MM.1S (cell line): ENCODE results near the gene KCTD2.

ENCODE experiments used
- DNase-seq: peaks from one replicate; pipeline ENCODE4 v3.0.0-alpha.2; 2015
- H2AFZ ChIP-seq: fragments of 300-600 bp; sonication (generic); 2 replicates; pipeline ENCODE4 v1.6.0; 2016; ENCODE audit warnings: antibody characterized with exemption, low read length
- H3F3A ChIP-seq: fragments of 300-600 bp; sonication (generic); 2 replicates; pipeline ENCODE4 v1.6.1; 2016; ENCODE audit warnings: mild to moderate bottlenecking, antibody characterized with exemption, low read length, moderate library complexity, mixed read lengths; ENCODE audit not compliant: insufficient read depth
- H3K27ac ChIP-seq: fragments of 300-600 bp; sonication (generic); 2 replicates; pipeline ENCODE4 v1.5.1; 2016; ENCODE audit warnings: mild to moderate bottlenecking, low read length
- H3K27me3 ChIP-seq: fragments of 300-600 bp; sonication (generic); replicated peaks from 2 replicates; pipeline ENCODE4 v1.6.0; 2016; ENCODE audit warnings: low read length; ENCODE audit not compliant: insufficient read depth
- H3K36me3 ChIP-seq: fragments of 300-600 bp; sonication (generic); replicated peaks from 2 replicates; pipeline ENCODE4 v1.6.1; 2016; ENCODE audit warnings: mild to moderate bottlenecking, low read length, mixed read lengths; ENCODE audit not compliant: insufficient read depth
- H3K4me1 ChIP-seq: fragments of 300-600 bp; sonication (generic); 2 replicates; pipeline ENCODE4 v1.6.1; 2016; ENCODE audit warnings: low read length, mixed read lengths
- H3K4me2 ChIP-seq: fragments of 300-600 bp; sonication (generic); 2 replicates; pipeline ENCODE4 v1.6.0; 2016; ENCODE audit warnings: low read depth, low read length
- H3K4me3 ChIP-seq: fragments of 300-600 bp; sonication (generic); 2 replicates; pipeline ENCODE4 v1.5.1; 2016; ENCODE audit warnings: low read length, mixed read lengths
- H3K79me2 ChIP-seq: fragments of 300-600 bp; sonication (generic); 2 replicates; pipeline ENCODE4 v1.6.1; 2016; ENCODE audit warnings: mixed run types, low read length, mixed read lengths
- H3K9ac ChIP-seq: fragments of 300-600 bp; sonication (generic); 2 replicates; pipeline ENCODE4 v1.6.1; 2016; ENCODE audit warnings: low read length, mixed read lengths
- H3K9me2 ChIP-seq: fragments of 300-600 bp; sonication (generic); replicated peaks from 2 replicates; pipeline ENCODE4 v1.6.1; 2016; ENCODE audit warnings: mild to moderate bottlenecking, low read length, mixed read lengths; ENCODE audit not compliant: insufficient read depth
- H3K9me3 ChIP-seq: fragments of 300-600 bp; sonication (generic); replicated peaks from 2 replicates; pipeline ENCODE4 v1.6.1; 2016; ENCODE audit warnings: mild to moderate bottlenecking, low read length, mixed read lengths; ENCODE audit not compliant: insufficient read depth
- H4K20me1 ChIP-seq: fragments of 300-600 bp; sonication (generic); 2 replicates; pipeline ENCODE4 v1.6.1; 2016; ENCODE audit warnings: mild to moderate bottlenecking, low read length, moderate library complexity, mixed read lengths; ENCODE audit not compliant: insufficient read depth
- CTCF ChIP-seq: fragments of 300-600 bp; sonication (generic); IDR thresholded peaks from 2 replicates; pipeline ENCODE4 v1.5.1; 2016; ENCODE audit warnings: antibody characterized with exemption, low read length, mixed read lengths
- EZH2 ChIP-seq: fragments of 300-600 bp; sonication (generic); optimal IDR thresholded peaks from 2 replicates; pipeline ENCODE3; 2017; ENCODE audit warnings: low read depth, mild to moderate bottlenecking, antibody characterized with exemption, low read length, mixed read lengths
- EZH2phosphoT487 ChIP-seq: fragments of 300-600 bp; sonication (generic); IDR thresholded peaks from 2 replicates; pipeline ENCODE4 v1.6.1; 2018; ENCODE audit warnings: antibody characterized with exemption, low read length

The KCTD2 gene

GRCh38 chr17:75113798-75114551, 67.0 kb downstream of the KCTD2 start:
- peak overlapping the region; percentile 76 for H3K4me2 ChIP-seq
- no peaks in the 10 kb centered on the region for H3K27me3 ChIP-seq
- H3K4me3 ChIP-seq: peak overlapping the region; percentile 54
- H3K4me1 ChIP-seq: peaks cover 14% of the 10 kb centered on the region
- H3K9me3 ChIP-seq: no peaks in the 10 kb centered on the region
- H3K79me2 ChIP-seq: peaks cover 5% of the 10 kb centered on the region
- no peaks in the 10 kb centered on the region for H3K9me2 ChIP-seq
- peak overlapping the region; percentile 48 for H3K9ac ChIP-seq
- H3K27ac ChIP-seq: no peak overlapping the region
- TF ChIP-seq EZH2phosphoT487 (no peak), CTCF (peak; percentile 92), EZH2 (no peak)
- H2AFZ ChIP-seq: peak overlapping the region; percentile 69
- peak; percentile 86 for DNase-seq
- H3K36me3 ChIP-seq: no peaks in the 10 kb centered on the region
- no peaks in the 10 kb centered on the region for H3F3A ChIP-seq
- H4K20me1 ChIP-seq: no peaks in the 10 kb centered on the region

DNA sequence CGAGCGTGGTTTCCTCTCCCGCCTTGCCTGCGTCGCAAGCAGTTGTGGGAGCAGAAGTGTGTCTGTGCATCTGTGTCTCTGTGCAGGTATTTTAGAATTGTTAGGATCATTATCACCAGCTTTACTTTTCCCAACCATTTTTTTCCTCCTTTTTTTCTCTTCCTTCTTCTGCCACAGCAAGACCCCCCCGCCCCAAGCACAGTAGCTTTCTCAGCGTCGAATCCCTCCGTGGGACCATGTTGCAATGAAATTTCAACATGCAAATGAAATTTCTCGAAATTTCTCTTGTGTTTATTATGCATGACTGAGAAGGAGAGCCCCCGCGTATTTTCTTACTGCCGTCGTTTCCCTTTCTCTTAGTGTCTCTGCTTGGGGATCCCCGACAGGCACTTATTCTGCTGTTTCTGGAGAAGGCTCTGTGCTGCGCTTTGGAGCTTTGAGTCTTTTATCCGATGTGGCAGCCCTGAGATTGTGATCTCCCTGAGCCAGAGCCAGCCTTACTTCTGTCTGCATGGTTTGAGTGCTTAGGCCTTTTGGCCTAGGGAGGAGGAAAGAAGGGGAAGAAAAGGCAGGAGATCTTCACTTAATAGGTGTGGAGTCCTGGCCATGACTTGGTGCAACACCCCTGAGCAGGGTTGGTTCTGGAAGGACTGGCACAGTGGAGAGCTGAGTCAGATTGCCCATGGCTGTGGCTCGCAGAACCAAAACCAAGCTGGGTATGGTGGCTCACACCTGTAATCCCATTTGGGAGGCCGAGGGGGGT, 67.7 kb downstream of the KCTD2 start:
- no peak overlapping the region for H3K27ac ChIP-seq
- TF ChIP-seq EZH2phosphoT487: no peak
- TF ChIP-seq CTCF: no peak
- no peak for TF ChIP-seq EZH2
- DNase-seq: no peak
- peak overlapping the region; percentile 76 for H3K4me2 ChIP-seq
- H2AFZ ChIP-seq: peak overlapping the region; percentile 69
- peak overlapping the region; percentile 48 for H3K9ac ChIP-seq
- H3K9me3 ChIP-seq: no peaks in the 10 kb centered on the region
- no peaks in the 10 kb centered on the region for H4K20me1 ChIP-seq
- peak overlapping the region; percentile 54 for H3K4me3 ChIP-seq
- peaks cover 5% of the 10 kb centered on the region for H3K79me2 ChIP-seq
- H3F3A ChIP-seq: no peaks in the 10 kb centered on the region
- H3K36me3 ChIP-seq: no peaks in the 10 kb centered on the region
- H3K4me1 ChIP-seq: peaks cover 10% of the 10 kb centered on the region; the same call in 1 of the 2 replicates
- H3K27me3 ChIP-seq: no peaks in the 10 kb centered on the region
- no peaks in the 10 kb centered on the region for H3K9me2 ChIP-seq
